GM12872 (cell line): Measurements from ENCODE around the gene JADE2.
A peak's percentile ranks its signal among the peaks of the same experiment; 100 is the strongest.

Source experiments
- TF ChIP-seq, protein P1 (sequence below): IDR thresholded peaks from 3 replicates; pipeline ENCODE4 v1.5.1; 2011; ENCODE audit warnings: low read depth, mild to moderate bottlenecking, low read length, moderate library complexity; ENCODE audit not compliant: insufficient read depth

JADE2 gene

DNA sequence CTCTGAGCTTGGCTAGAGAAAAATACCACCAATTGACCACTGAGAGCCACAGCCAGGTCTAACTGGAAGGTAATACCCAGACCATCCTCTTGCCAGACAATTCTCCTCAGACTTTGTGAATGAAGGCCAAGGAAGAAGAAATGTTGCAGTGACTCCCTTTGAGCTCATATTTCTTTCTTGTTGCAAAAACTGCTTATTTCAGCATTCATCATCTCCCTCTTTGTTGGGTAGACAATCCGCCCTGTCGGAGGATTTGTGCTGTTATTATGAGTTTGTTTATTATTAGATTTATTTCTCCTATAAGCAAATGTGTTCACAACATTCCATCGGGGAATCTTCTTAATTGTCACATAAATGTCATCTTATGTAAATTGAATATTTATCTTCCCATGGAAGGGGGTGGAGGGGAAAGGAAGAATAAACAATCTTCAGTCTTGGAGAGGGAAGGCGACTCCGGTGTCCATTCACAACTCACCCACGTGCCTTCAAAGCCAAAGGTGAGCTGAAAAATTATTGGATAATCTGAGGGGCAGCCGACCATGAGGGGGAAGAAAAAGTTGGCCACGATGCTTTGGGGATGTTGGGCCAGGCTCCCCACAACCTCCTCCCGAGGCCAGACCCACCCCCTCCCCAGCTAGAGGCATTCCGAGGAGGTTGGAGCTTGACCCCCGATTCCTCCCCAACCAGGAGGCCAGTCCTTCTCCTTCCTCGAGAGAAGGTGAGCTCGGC is 1.8 kb upstream of the JADE2 start:
- TF ChIP-seq, protein P1, sequence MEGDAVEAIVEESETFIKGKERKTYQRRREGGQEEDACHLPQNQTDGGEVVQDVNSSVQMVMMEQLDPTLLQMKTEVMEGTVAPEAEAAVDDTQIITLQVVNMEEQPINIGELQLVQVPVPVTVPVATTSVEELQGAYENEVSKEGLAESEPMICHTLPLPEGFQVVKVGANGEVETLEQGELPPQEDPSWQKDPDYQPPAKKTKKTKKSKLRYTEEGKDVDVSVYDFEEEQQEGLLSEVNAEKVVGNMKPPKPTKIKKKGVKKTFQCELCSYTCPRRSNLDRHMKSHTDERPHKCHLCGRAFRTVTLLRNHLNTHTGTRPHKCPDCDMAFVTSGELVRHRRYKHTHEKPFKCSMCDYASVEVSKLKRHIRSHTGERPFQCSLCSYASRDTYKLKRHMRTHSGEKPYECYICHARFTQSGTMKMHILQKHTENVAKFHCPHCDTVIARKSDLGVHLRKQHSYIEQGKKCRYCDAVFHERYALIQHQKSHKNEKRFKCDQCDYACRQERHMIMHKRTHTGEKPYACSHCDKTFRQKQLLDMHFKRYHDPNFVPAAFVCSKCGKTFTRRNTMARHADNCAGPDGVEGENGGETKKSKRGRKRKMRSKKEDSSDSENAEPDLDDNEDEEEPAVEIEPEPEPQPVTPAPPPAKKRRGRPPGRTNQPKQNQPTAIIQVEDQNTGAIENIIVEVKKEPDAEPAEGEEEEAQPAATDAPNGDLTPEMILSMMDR = no peak; the same call in 2 of the 3 replicates

DNA sequence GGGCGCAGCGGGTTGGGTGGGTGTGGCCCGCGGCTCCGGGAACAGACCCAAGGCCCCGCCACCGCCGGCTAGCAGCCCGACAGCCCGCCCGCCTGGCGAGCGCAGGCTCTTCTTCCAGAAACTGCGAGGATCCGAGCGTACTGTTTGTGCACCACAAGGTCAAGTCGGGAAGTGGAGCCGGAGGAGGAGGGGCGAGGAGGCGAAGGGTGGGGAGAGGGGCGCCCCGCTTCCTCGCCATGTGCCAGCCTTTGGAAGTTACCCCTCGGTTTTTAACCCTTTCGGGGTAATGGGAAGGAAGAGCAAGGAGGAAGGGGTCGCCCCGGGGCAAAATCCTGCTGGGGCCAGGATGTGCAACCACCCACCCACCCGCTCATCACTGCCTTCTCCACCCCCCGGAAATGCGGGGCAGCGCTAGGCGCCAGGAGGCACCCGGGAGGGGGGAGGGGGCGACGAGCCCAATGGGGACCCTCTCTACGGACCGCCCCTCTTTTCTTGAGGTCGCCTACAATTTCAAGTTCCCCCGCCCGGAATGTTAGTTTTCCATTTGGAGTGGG is 1.1 kb upstream of the JADE2 start:
- TF ChIP-seq, protein P1 = no peak

DNA sequence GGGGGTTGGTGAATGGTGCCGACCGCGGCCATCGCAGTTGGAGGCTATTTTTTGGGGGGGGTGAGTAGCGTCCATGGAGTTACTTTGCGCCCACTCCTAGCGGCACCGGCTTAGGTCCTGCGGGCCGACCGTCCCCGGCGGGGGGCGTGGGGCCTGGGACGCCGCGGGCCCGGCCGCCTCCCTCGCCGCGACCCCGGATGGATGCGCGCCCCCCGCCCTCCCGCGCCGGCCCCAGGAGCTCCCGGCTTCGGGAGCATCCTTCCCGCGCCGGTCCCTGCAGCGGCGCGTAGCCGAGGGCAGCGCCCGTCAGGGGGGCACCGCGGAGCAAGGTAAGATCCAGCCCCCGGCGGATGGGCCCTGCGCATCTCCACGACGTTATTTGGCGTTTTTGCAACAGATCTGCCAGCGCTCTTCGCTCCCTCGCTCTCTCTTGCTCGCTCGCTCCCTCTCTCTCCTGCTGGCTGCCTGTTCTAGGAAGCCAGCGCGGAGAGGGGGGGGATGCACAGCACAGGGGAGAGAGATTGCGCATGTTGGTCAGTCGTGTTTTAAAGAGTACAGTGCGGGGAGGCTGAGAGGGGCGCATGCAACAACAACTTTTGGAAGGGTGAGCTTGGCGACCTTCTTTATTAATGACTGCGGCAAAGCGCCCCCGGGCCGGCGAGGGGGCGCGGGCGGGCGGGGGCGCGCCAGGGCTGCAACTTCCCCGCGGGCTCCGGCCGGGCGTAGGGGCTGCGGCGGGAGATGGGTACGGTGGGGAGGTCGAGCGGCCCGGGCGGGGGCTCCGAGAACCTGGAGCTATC is 413 bp downstream of the JADE2 start:
- TF ChIP-seq, protein P1 = no peak

DNA sequence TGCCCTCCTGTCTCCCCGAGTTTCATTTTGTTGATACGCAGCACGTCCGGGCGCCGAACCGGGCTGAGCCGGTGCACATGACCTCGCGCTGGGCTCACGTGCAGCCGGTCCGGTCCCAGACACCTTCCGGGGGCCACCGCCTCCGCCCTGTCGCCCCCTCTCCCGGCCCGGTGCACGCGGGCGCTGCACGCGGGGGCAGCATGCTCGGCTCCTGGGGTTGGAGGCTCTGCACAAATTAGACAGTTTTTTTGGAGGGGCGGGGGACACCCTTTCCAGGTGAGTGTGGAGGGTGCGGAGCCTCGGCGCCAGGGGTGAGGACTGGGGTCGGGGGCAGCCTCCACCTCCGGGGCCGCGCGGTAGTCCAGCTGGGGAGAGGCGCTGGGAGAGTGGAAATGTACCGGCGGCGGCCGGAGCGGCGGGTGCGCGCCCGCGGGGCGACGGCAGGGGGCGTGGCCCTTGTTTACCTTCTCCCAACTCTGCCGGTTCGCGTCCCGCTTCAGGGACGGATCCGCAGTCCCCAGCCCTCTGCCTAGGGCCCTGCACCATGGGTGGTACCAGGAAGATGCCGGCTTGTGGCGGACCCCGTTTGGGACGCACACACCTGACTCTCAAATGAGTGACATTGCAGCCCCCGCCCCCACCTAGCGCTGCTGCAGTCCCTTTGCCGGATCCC is 1.1 kb downstream of the JADE2 start:
- TF ChIP-seq, protein P1 = peak; percentile 57; the same call in 2 of the 3 replicates

DNA sequence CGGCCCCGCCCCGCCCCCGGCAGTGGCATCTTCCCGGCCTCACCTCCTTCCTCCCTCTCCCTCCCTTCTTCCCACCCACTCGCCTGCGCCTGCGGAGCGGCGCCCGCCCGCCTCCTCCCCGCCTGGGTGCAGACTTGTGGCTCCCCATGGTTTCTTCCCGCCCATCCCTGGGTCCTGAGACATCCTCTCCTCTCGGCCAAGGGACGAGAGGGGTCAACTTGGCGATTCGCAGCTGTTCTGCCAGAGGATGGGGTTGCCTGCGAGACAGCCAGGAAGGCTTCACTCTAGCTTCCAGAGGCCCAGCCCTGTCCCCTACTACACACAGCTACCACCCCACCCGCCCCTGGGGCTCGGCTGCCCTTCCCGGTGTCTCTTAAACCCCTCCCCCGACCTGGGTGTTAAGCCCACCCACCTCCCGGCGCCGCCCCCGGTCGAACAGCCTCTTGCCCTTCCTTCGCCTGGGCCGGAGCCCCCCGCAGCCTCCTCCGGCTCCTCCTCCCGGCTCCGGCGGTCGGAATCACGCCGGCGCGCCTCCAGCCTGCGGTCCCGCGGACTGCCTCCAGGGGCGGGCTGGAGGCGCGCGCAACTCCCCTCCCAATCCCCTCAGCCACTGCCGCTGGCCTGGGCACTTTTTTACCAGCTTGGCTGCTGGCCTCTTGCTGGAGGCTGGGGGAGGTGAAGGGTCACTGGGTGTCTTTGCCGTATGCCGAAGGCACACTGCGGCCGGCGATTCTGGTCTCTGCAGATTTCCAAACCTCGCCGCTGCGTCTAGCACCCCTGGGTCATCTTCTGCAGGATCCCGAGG is 1.9 kb downstream of the JADE2 start:
- TF ChIP-seq, protein P1 = peak; percentile 84

DNA sequence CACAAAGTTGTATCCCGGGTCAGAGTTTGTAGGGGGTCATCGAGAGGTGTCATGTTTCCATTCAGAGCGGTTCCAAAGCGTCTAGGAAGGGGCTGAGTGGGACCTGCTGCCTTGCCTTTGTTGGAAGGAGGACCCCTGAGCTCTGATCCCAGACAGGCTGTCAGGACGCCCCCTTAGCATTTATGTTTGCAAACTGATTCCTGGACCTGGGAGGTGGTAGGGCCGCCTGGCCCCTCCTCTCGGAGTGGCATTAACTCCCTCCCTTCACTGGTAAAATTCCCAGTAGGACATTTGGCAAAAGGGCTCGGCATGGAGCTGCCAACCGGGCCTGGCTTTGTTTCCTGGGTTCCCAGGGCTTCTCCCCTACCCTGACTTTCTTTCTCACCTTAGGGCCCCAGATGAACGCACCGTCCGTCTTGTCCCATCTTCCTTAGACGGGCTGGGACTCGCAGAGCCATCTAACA is 2.5 kb downstream of the JADE2 start:
- TF ChIP-seq, protein P1 = no peak
